Stomach smooth muscle (tissue), 2 donors: ENCODE data around the gene ARID4B.
"Not testable (repeated sequence)": the region's sequence is repeated elsewhere in the genome, so short reads cannot be mapped to it uniquely, and the experiment has no call there.

ENCODE experiments used
- H3K27ac ChIP-seq: one replicate; pipeline ENCODE4 v1.7.0; 2013; ENCODE audit warnings: mild to moderate bottlenecking, low read length, inconsistent platforms
- H3K27me3 ChIP-seq, 2 donors: one replicate each; pipeline ENCODE4 v1.7.0; 2013; ENCODE audit warnings: low read length in 2 of 2; ENCODE audit not compliant: insufficient read depth in 2 of 2, control insufficient read depth in 1 of 2
- H3K36me3 ChIP-seq, 2 donors: one replicate each; pipeline ENCODE4 v1.7.0; 2013; ENCODE audit warnings: low read length in 2 of 2; ENCODE audit not compliant: control insufficient read depth in 2 of 2, insufficient read depth in 2 of 2
- H3K4me1 ChIP-seq: one replicate; pipeline ENCODE4 v1.7.0; 2013; ENCODE audit warnings: low read length; ENCODE audit not compliant: control insufficient read depth, insufficient read depth
- H3K4me3 ChIP-seq, 2 donors: one replicate each; pipeline ENCODE4 v1.7.0; 2013; ENCODE audit warnings: low read length in 2 of 2
- H3K9ac ChIP-seq, 2 donors: one replicate each; pipeline ENCODE4 v1.7.0; 2013; ENCODE audit warnings: low read length in 2 of 2, mild to moderate bottlenecking in 1 of 2
- H3K9me3 ChIP-seq, 2 donors: one replicate each; pipeline ENCODE4 v1.7.0; 2013; ENCODE audit warnings: low read length in 2 of 2; ENCODE audit not compliant: control insufficient read depth in 2 of 2
- donor health status: healthy.
- donor health status: Pancreatic carcinoma.

ARID4B gene

DNA sequence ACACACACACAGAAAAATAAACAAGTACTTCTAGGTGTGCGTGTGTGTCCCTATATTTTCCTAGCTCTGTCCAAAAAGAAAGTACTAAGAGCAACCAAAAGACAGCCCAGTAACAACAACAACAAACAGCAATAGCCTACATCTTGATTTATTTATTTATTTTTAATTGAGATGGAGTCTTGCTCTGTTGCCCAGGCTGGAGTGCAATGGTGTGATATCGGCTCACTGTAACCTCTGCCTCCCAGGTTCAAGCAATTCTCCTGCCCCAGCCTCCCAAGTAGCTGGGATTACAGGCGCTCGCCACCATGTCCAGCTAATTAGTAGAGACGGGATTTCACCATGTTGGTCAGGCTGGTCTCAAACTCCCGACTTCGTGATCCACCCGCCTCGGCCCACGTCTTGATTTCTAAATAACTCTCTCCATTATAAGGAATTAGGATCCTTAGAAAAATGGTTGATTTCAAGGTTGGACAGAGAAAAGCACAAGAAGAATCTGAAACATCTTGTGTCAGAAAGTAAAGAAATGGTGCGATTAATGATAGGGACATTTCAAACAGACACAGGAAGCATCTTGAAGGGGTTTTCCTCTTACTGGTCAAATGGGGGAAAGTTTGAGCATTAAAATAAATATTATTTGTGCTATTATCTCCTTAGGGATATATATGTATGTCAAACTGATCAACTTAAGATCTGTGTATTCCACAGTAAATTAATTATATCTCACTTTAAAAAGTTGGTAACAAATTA lies 59.4 kb downstream of the ARID4B start:
- Histone ChIP-seq H3K9ac (no peak overlapping the region), H3K27ac (no peak overlapping the region), H3K36me3 (no peaks in the 10 kb centered on the region), H3K27me3 (no peaks in the 10 kb centered on the region), H3K4me3 (no peak overlapping the region), H3K9me3 (no peaks in the 10 kb centered on the region), H3K4me1 (peaks cover 4% of the 10 kb centered on the region)

DNA sequence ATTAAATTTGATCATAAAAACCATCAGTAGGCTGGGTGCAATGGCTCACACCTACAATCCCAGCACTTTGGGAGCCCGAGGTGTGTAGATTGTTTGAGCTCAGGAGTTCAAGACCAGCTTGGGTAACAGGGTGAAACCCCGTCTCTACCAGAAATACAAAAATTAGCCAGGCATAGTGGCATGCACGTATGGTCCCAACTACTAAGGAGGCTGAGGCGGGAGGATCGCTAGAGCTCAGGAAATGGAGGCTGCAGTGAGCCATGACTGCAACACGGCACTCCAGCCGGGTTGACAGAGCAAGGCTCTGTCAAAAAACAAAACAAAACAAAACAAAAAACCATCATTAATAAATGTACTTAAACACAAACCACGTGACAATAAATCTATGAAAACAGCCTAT lies 61.0 kb downstream of the ARID4B start:
- Histone ChIP-seq H3K4me3 (no peak overlapping the region), H3K9ac (no peak overlapping the region), H3K9me3 (no peaks in the 10 kb centered on the region), H3K27me3 (no peaks in the 10 kb centered on the region), H3K36me3 (no peaks in the 10 kb centered on the region), H3K4me1 (peaks cover 4% of the 10 kb centered on the region), H3K27ac (no peak overlapping the region)

DNA sequence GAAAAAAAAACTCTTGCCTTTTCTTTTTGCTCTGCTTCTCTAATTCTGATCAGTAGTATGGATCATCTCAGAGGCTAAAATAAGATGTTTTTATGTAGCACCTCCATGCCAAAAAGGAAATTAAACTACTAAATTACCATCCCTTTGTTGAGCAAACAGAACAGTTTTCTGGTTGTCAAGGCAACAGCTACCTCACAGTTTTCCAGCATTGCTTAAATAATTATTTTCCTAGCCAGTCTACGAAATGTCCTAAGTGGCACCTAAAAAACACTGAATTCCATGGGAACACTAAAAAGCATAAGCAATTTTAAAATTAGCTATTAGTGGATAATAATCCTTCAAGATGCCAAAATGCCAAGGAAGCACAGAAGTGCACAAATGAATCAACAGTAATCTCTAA lies 61.7 kb downstream of the ARID4B start:
- Histone ChIP-seq H3K4me1 (peaks cover 4% of the 10 kb centered on the region), H3K9me3 (no peaks in the 10 kb centered on the region), H3K4me3 (no peak overlapping the region), H3K36me3 (no peaks in the 10 kb centered on the region), H3K9ac (no peak overlapping the region), H3K27me3 (no peaks in the 10 kb centered on the region), H3K27ac (no peak overlapping the region)

DNA sequence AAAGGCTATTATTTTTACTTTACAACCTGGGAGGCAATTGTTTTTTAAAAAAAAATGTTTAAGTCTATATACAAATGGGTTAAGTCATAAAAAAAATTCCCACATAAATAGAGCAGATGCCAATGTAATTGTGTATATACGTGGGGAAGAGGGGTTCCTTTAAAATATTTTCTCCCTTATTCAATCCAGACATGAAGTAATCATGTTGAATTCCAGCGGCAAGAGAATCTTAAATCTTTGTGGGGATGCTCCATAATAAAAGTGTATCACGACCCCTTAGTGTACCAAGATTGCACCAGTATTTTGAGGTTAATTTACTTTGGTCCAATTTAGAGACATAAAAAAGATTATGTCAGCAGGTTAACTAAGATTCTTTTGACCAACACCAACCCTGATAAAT lies 62.1 kb downstream of the ARID4B start:
- Histone ChIP-seq H3K27me3 (no peaks in the 10 kb centered on the region), H3K27ac (no peak overlapping the region), H3K36me3 (no peaks in the 10 kb centered on the region), H3K4me1 (peaks cover 4% of the 10 kb centered on the region), H3K9ac (no peak overlapping the region), H3K4me3 (no peak overlapping the region), H3K9me3 (no peaks in the 10 kb centered on the region)

DNA sequence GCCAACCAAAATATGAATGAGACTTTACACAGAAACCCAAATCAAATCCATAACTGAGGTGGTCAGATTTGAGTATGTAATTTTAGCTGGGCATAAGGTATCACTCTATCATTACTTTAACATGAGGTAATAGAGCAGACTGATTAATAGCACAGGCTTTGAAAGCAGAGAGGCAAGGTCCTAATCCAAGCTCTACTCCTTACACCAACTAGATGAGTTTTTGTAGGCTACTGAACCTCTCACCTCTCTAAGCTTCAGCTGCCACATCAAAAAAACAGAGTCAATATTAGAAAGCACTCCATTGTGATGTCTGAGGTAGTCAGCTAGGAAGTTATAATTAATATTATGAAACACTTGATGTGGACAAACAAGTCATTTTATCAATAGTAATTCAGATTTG lies 63.7 kb downstream of the ARID4B start:
- Histone ChIP-seq H3K4me1 (no peaks in the 10 kb centered on the region), H3K27me3 (no peaks in the 10 kb centered on the region), H3K4me3 (no peak overlapping the region), H3K9me3 (no peaks in the 10 kb centered on the region), H3K36me3 (peaks cover 0 to under 1% of the 10 kb centered on the region in 2 donors), H3K9ac (no peak overlapping the region), H3K27ac (no peak overlapping the region)

- Histone ChIP-seq H3K4me1 (no peaks in the 10 kb centered on the region), H3K9me3 (no peaks in the 10 kb centered on the region), H3K27ac (no peak overlapping the region), H3K27me3 (no peaks in the 10 kb centered on the region), H3K4me3 (no peak overlapping the region), H3K9ac (no peak overlapping the region), H3K36me3 (peaks cover 0 to 2% of the 10 kb centered on the region in 2 donors)
Observed at GRCh38 chr1:235262539-235262938, 65.4 kb downstream of the ARID4B start.

DNA sequence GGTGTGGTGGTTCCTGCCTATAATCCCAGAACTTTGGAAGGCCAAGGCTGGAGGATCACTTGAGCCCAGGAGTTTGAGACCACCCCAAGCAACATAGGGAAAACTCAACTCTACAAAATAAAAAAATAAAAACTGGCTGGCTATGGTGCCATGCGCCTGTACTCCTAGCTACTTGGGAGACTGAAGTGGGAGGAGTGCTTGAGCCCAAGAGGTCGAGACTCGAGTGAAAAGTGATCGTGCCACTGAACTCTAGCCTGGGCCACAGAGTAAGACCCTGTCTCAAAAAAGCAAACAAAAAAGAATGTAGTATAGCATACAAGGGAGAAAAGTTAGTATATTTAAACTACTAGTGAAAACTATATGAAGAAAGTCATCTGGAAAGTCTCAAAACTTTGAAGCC lies 66.7 kb downstream of the ARID4B start:
- H3K27me3 ChIP-seq: no peaks in the 10 kb centered on the region
- peaks cover 0 to 2% of the 10 kb centered on the region in 2 donors for H3K36me3 ChIP-seq
- no peak overlapping the region for H3K27ac ChIP-seq
- H3K4me3 ChIP-seq: no peak overlapping the region
- H3K4me1 ChIP-seq: no peaks in the 10 kb centered on the region
- no peak overlapping the region for H3K9ac ChIP-seq
- no peaks in the 10 kb centered on the region for H3K9me3 ChIP-seq

DNA sequence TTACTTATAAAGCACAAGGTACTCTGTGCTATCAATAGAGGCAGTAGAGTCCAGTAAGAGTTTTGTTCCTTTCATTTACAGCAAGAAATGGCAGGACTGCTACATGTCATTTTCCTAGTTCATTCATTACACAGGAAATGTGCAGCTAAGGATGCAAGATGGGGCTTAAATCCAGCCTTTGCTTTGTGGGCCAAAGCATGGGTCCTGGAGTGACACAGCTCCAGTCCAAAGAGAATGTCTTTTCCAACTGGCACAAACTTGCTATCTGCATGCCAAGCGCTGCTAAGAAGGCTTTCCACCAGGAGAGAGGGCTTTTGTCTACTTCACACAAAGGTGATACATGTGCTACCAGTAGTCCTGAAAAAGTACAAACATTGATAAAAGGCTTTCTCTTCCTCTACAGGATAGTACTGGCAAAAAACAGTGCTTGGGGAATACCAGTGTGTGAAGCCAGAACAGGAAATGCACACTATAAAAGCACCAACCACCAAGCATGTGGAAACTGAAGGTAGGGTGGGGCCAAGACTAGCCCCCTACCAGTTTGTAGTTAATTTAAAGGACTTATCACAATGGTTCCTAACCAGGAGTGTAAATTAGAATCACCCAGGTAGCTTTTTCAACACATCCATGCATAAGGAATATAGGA lies 68.7 kb downstream of the ARID4B start:
- H3K27ac ChIP-seq: no peak overlapping the region

GRCh38 chr1:235258068-235258467 lies 69.9 kb downstream of the ARID4B start:
- H3K9ac ChIP-seq, H3K4me1 ChIP-seq, H3K27me3 ChIP-seq, H3K36me3 ChIP-seq, H3K9me3 ChIP-seq, H3K4me3 ChIP-seq, H3K27ac ChIP-seq: not testable (repeated sequence)

More for the DNA sequence above, 68.7 kb downstream of the ARID4B start:
- Histone ChIP-seq H3K4me3 (no peak overlapping the region), H3K4me1 (no peaks in the 10 kb centered on the region), H3K9me3 (no peaks in the 10 kb centered on the region), H3K9ac (no peak overlapping the region), H3K27me3 (no peaks in the 10 kb centered on the region), H3K36me3 (peaks cover 0 to 2% of the 10 kb centered on the region in 2 donors)

DNA sequence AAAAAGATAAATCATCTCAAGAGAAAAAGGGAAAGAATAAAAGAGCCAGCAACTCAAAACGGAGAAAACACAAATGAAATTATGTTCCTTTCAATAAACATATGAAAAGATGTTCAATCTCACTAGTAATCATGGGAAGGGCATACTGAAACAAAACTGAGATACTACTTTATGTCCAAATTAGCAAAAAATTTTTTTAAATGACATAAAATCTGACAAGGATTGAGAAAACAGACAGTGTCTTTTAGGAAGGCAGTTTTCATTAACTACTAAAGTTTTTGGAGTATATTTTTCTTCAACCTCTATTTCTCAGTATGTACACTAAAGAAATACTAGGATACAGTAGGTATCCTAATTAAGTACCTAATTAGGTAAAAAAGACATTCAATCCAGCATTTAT lies 73.3 kb downstream of the ARID4B start:
- no peak overlapping the region for H3K9ac ChIP-seq
- H3K4me1 ChIP-seq: peaks cover 3% of the 10 kb centered on the region
- H3K27me3 ChIP-seq: no peaks in the 10 kb centered on the region
- no peak overlapping the region for H3K4me3 ChIP-seq
- peaks cover 0 to 2% of the 10 kb centered on the region in 2 donors for H3K36me3 ChIP-seq
- H3K27ac ChIP-seq: no peak overlapping the region
- H3K9me3 ChIP-seq: no peaks in the 10 kb centered on the region
